HK-2 (cell line): ENCODE measurements around the gene SLC22A15.

Source experiments
- DNase-seq: peaks from one replicate; pipeline ENCODE4 v3.0.0-alpha.2; 2018; ENCODE audit not compliant: unreplicated experiment

SLC22A15 gene

GRCh38 chr1:116099919-116100318, 123.6 kb downstream of the SLC22A15 start:
- DNase-seq = no peak

- no peak for DNase-seq
Measured at GRCh38 chr1:116104667-116105066, 128.4 kb downstream of the SLC22A15 start.

GRCh38 chr1:116105996-116106395, 129.7 kb downstream of the SLC22A15 start:
- DNase-seq = no peak

- no peak for DNase-seq
Measured at GRCh38 chr1:116106646-116107045, 130.3 kb downstream of the SLC22A15 start.

GRCh38 chr1:116107371-116107770, 131.1 kb downstream of the SLC22A15 start:
- no peak for DNase-seq

- DNase-seq = peak; percentile 35
Measured at GRCh38 chr1:116110567-116111523, 134.5 kb downstream of the SLC22A15 start, which contains the start of gene MAB21L3. Gene MAB21L3 (plus strand): TSS chr1:116111399. CDS start chr1:116112616, 1,217 bp downstream.

- peak; percentile 24 for DNase-seq
Measured at GRCh38 chr1:116111524-116112021, 135.3 kb downstream of the SLC22A15 start.

DNA sequence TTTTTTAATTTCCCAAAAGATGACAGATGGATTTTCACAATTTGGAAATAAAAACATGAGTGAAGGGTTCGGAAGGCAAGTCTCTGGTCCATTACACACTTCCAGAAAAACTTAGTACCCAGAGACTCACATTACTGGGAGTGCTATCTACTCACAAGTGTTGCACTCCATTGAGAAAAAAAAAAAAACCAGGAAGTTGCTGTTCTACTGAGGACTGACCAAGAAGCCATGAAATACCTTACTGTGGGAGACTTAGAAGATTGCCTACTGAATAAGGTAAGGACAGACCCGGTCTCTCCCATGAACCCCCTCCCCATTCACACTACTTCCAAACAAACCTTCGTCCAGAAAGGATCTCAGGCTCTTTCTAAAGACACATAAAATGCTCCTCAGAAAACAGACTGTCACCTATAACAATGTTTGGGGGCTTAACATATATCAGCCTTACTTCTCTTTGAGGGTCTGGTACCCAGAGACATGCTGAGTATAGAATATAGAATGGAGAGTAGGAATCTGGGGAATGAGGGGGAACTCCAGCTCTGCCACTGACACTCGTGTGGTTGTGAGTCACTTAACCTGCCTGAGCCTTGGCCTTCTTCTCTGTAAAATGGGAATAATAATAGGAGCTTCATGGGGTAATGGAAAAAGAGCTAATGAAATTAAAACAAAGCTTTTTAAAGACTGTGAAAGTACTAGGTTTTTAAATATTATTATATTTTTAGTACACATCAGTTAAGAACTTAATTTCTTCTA, 136.3 kb downstream of the SLC22A15 start:
- DNase-seq = no peak

- DNase-seq = no peak
Measured at GRCh38 chr1:116113615-116114014, 137.3 kb downstream of the SLC22A15 start.

DNA sequence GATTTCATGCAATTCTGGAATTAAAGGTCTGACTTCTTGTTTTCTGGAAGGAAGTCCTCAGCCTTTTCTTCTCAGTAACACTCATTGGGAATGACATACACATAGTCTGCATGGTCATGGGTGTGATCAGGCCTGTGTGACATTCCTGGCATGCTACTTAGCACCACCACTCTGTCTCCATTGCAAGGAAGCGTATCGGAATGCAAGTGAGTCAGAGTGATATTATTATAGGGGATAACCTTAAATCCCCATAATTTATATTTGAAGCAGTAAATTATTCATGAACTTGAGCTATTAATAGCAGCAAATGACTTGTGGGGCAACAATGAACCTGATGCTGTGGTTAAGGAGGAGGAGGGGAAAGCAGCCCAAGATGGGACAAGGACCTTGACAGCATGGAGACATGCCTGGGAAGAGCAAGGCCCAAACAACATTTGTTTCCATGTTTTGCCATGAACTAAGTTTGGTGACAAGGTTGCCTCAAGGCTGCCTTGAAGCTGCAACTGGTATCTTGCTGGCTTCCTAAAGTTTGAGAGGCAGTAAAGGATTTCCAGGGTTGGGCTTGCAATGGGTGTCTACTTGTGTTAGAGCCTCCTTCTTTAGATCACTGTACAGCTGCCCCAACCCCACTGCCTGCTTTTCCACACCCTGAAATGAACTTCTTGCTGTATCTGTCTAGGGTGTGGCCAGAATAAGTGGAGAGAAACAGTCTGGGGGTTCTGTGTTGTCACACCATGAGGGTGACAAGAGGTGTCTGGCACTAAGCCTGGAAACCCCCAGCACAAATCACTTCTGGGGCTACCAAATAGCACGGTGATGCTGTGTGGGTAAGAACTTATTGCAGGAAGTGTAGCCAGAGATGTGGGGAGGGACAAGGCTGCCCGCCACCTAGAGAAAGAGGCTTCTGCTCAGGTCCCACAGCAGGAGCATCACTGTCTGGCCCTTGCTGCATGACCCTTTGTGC, 139.4 kb downstream of the SLC22A15 start:
- peak; percentile 75 for DNase-seq

GRCh38 chr1:116118471-116118870, 142.2 kb downstream of the SLC22A15 start:
- no peak for DNase-seq
